GM12878 (cell line): ENCODE results near the gene EIF1AD. TPM values are rescaled to one million over a fixed set of nuclear protein-coding genes. Genes with fewer than 3 reads are reported as not detected.

ENCODE experiments used
- ATAC-seq: fragments of 200-7000 bp; cut with Tn5 transposase; 3 replicates; pipeline ENCODE4 v1.9.1; 2020; ENCODE audit warnings: mild to moderate bottlenecking, moderate library complexity
- BruUV-seq: library from RNA; stranded (reverse); fragments of 400-500 nt; replicated peaks from 2 replicates; lab custom pipeline; 2021; lab: Mats Ljungman, UMichigan
- CTCF ChIA-PET: fragments of 300-600 bp; sonication (Branson Sonifier 250); formaldehyde crosslinking; extraction: SDS; loops from one replicate; lab custom pipeline; 2021; ENCODE audit warnings: inconsistent platforms; lab: Yijun Ruan, JAX
- POLR2A ChIA-PET: fragments of 350-600 bp; formaldehyde crosslinking; extraction: SDS; loops from one replicate; lab custom pipeline; 2021; ENCODE audit warnings: inconsistent platforms; lab: Charles Lee
- RAD21 ChIA-PET: fragments of 300-600 bp; sonication (Branson Sonifier 250); formaldehyde crosslinking; loops from one replicate; lab custom pipeline; 2023; ENCODE audit warnings: antibody characterized with exemption; ENCODE audit not compliant: unreplicated experiment; lab: Charles Lee
- SMC1A ChIA-PET: fragments of 300-600 bp; sonication (Branson Sonifier 250); formaldehyde crosslinking; loops from one replicate; lab custom pipeline; 2023; ENCODE audit not compliant: unreplicated experiment, uncharacterized antibody; lab: Charles Lee
- DNase-seq: peaks from one replicate; pipeline ENCODE4 v3.0.0-alpha.2; 2011; ENCODE audit warnings: low read depth, low spot score
- FAIRE-seq: peaks from 3 replicates; lab custom pipeline; 2011; peaks lifted over from hg19 to GRCh38; lab: Jason Lieb, UNC
- H2AFZ ChIP-seq: 2 replicates; pipeline ENCODE4 v1.6.0; 2011; ENCODE audit warnings: low read depth, low read length, control low read depth; ENCODE audit not compliant: control insufficient read depth
- H3K27ac ChIP-seq: 2 replicates; pipeline ENCODE4 v1.5.1; 2011; ENCODE audit warnings: control low read depth; ENCODE audit not compliant: control insufficient read depth, insufficient read depth
- H3K27me3 ChIP-seq, 2 experiments: replicated peaks in 1 of 2; 2 replicates each; pipeline versions ENCODE4 v1.6.0 to v1.6.1; 2011; ENCODE audit warnings: low read length in 1 of 2; ENCODE audit not compliant: control insufficient read depth in 2 of 2, insufficient read depth in 2 of 2
- H3K36me3 ChIP-seq, 2 experiments: 2 replicates each; pipeline ENCODE4 v1.5.1; 2011; ENCODE audit warnings: low read length in 1 of 2; ENCODE audit not compliant: control insufficient read depth in 2 of 2, insufficient read depth in 2 of 2
- H3K4me1 ChIP-seq: 2 replicates; pipeline ENCODE4 v1.6.1; 2011; ENCODE audit warnings: mild to moderate bottlenecking, low read length, moderate library complexity, mixed read lengths; ENCODE audit not compliant: control insufficient read depth, insufficient read depth
- H3K4me2 ChIP-seq: 2 replicates; pipeline ENCODE4 v1.6.0; 2011; ENCODE audit warnings: control low read depth; ENCODE audit not compliant: control insufficient read depth, insufficient read depth
- H3K4me3 ChIP-seq: fragments of 200-600 bp; sonication (generic); 2 replicates; pipeline ENCODE4 v1.5.1; 2016
- H3K79me2 ChIP-seq: 2 replicates; pipeline ENCODE4 v1.6.0; 2011; ENCODE audit warnings: low read length; ENCODE audit not compliant: control insufficient read depth, insufficient read depth
- H3K9ac ChIP-seq: 2 replicates; pipeline ENCODE4 v1.8.0; 2011; ENCODE audit warnings: low read length, control low read depth, mixed read lengths; ENCODE audit not compliant: control insufficient read depth, insufficient read depth
- H3K9me3 ChIP-seq: replicated peaks from 3 replicates; pipeline ENCODE4 v1.5.1; 2011; ENCODE audit warnings: mild to moderate bottlenecking, low read length; ENCODE audit not compliant: control insufficient read depth, insufficient read depth
- H4K20me1 ChIP-seq: 2 replicates; pipeline ENCODE4 v1.6.0; 2011; ENCODE audit not compliant: control insufficient read depth, insufficient read depth
- BMI1 ChIP-seq: fragments of 450-650 bp; IDR thresholded peaks from 2 replicates; pipeline ENCODE4 v1.6.1; 2016; ENCODE audit warnings: mild to moderate bottlenecking, moderate library complexity, borderline replicate concordance
- BRCA1 ChIP-seq: IDR thresholded peaks from 2 replicates; pipeline ENCODE4 v1.6.1; 2011; ENCODE audit warnings: low read depth, low read length, improper control_type of control experiment
- GABPA ChIP-seq: IDR thresholded peaks from 2 replicates; pipeline ENCODE4 v1.6.1; 2014; ENCODE audit warnings: antibody characterized with exemption, low read depth, mild to moderate bottlenecking, inconsistent platforms
- KDM1A ChIP-seq: fragments of 200-600 bp; sonication (generic); IDR thresholded peaks from 2 replicates; pipeline ENCODE4 v1.6.1; 2016; ENCODE audit warnings: borderline replicate concordance
- NFYB ChIP-seq: IDR thresholded peaks from 2 replicates; pipeline ENCODE4 v1.6.1; 2011; ENCODE audit warnings: low read depth, mild to moderate bottlenecking, low read length, improper control_type of control experiment, moderate library complexity; ENCODE audit not compliant: insufficient read depth
- RAD21 ChIP-seq: IDR thresholded peaks from 2 replicates; pipeline ENCODE4 v1.6.1; 2011; ENCODE audit warnings: mild to moderate bottlenecking, low read depth, low read length, moderate library complexity; ENCODE audit not compliant: insufficient read depth
- SMAD1 ChIP-seq: fragments of 450-650 bp; IDR thresholded peaks from 2 replicates; pipeline ENCODE4 v1.6.1; 2018; ENCODE audit warnings: mild to moderate bottlenecking, low read depth; ENCODE audit not compliant: partially characterized antibody
- TCF12 ChIP-seq: IDR thresholded peaks from 2 replicates; pipeline ENCODE4 v1.6.1; 2011; ENCODE audit warnings: low read depth, mild to moderate bottlenecking, low read length
- TCF3 ChIP-seq: IDR thresholded peaks from 2 replicates; pipeline ENCODE4 v1.6.1; 2012; ENCODE audit warnings: low read depth, mild to moderate bottlenecking, low read length, borderline replicate concordance; ENCODE audit not compliant: insufficient read depth
- YBX1 ChIP-seq: fragments of 450-650 bp; IDR thresholded peaks from 2 replicates; pipeline ENCODE4 v1.6.1; 2016; ENCODE audit warnings: antibody characterized with exemption
- ZBED1 ChIP-seq: IDR thresholded peaks from 2 replicates; pipeline ENCODE4 v1.6.1; 2016; ENCODE audit warnings: borderline replicate concordance
- ZZZ3 ChIP-seq: IDR thresholded peaks from 2 replicates; pipeline ENCODE4 v1.6.1; 2011; ENCODE audit warnings: low read depth; ENCODE audit not compliant: control insufficient read depth, insufficient read length
- WGBS: methylation state at CpG from one replicate; pipeline ENCODE4 v1.1.6; 2016; ENCODE audit warnings: low lambda C conversion rate; ENCODE audit not compliant: insufficient replicate concordance, insufficient coverage; ENCODE audit errors: missing lambda C conversion rate; 5-methylcytosine and 5-hydroxymethylcytosine counted together
- in situ Hi-C: fragments of 300-500 bp; cut with MboI; formaldehyde crosslinking; loops from 9 replicates; pipeline ENCODE4 v1.14.3; 2018; ENCODE audit warnings: mixed read lengths
- intact Hi-C: fragments of 100-400 bp; cut with micrococcal nuclease; formaldehyde crosslinking; loops from one replicate; pipeline ENCODE4 v1.14.2; 2022; ENCODE audit not compliant: unreplicated experiment
- polyA plus RNA-seq, 11 experiments: library from polyadenylated mRNA; depleted of rRNA in 4 of 11; unstranded in 6 of 11; stranded (reverse) in 5 of 11; fragments of >200 nt; fragmentation: Nextera tagmentation in 4 of 11; fragmentation: Illumina TruSeq in 1 of 11; extraction: Ambion mirVana in 4 of 11; extraction: Trizol in 1 of 11; gene quantifications; 1 replicate in 1 of 11; 2 replicates in 10 of 11; pipeline versions ENCODE4 v1.2.1 to v1.2.3, GENCODE V29; 2011 to 2016; ENCODE audit warnings: inconsistent platforms in 2 of 11, missing spikeins in 2 of 11, low read depth in 1 of 11
- total RNA-seq, 4 experiments: library from RNA; depleted of rRNA in 3 of 4; stranded (reverse); fragments of >200 nt in 3 of 4; fragmentation: Illumina TruSeq in 1 of 4; extraction: Trizol in 1 of 4; gene quantifications; 2 replicates each; pipeline versions ENCODE4 v1.2.1 to v1.2.3, GENCODE V29; 2013 to 2021
- TF ChIP-seq, protein P1 (sequence below): fragments of 150-350 bp; IDR thresholded peaks from 2 replicates; pipeline ENCODE4 v1.6.1; 2016; ENCODE audit warnings: low read depth, low read length
- TF ChIP-seq, protein P2 (sequence below), 3 experiments: IDR thresholded peaks in 2 of 3; conservative IDR thresholded peaks in 1 of 3; 2 replicates each; pipeline ENCODE4 v1.5.1; 2011; ENCODE audit warnings: low read depth in 3 of 3, low read length in 3 of 3, mild to moderate bottlenecking in 3 of 3, control low read depth in 2 of 3, moderate library complexity in 2 of 3, inconsistent platforms in 1 of 3, mixed read lengths in 1 of 3; ENCODE audit not compliant: control insufficient read depth in 2 of 3, insufficient read depth in 1 of 3; ENCODE audit errors: extremely low read depth in 1 of 3
- TF ChIP-seq, protein P3 (sequence below): fragments of 450-650 bp; IDR thresholded peaks from 2 replicates; pipeline ENCODE4 v1.6.1; 2017; ENCODE audit warnings: low read depth, mild to moderate bottlenecking, moderate library complexity
- TF ChIP-seq, protein P4 (sequence below): fragments of 150-350 bp; IDR thresholded peaks from 2 replicates; pipeline ENCODE4 v1.6.1; 2014; ENCODE audit warnings: mild to moderate bottlenecking, low read depth, low read length

EIF1AD gene
- total and polyA plus RNA-seq, 10 of the 15 experiments (the other 5 are each of a cell fraction or from before 2014, with no cell fraction given): 31.6 to 56.8 (median 39.5) TPM

DNA sequence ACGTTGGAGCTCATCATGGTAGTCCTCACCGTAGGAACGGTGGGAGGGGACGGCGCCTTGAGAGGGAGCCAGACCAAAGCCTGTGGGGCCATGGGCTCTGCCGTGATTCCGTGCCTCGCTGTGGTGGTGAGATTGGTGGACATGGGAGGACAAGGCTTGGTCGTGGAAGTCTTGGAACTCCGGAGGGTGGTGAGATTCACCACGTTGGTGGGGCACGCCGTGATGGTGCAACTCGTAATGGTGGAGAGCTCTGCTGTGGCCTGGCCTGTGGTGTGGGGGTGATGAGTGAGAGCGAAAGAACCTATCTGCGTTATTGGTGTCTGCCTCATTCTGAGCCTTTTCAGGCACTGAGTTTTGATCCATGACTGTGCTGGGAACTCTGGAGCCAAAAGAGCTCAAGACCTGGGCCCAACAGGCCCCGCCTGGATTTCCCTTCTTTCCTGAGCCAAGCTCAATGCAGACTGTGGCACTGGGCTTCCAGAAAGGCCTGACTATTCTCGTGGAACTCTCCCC, 24.1 kb upstream of the EIF1AD start, which contains the start of gene CATSPER1:
CATSPER1 (minus strand) TSS at position 463 of the 513 bp plus-strand sequence; CDS start at position 363, 100 bp downstream.
- Histone ChIP-seq H3K4me1 (no peaks in the 10 kb centered on the region), H2AFZ (no peak within 1 kb of the TSS), H3K79me2 (no peaks in the 10 kb centered on the region), H3K27me3 (0 out of 4 replicates have a peak, but pooled peaks cover 0 to 3% of the 10 kb centered on the region in 2 experiments), H3K36me3 (no peaks in the 10 kb centered on the region), H3K4me2 (no peak within 1 kb of the TSS), H3K9ac (no peak within 1 kb of the TSS), H3K9me3 (no peaks in the 10 kb centered on the region), H4K20me1 (no peaks in the 10 kb centered on the region), H3K27ac (no peak within 1 kb of the TSS), H3K4me3 (no peak within 1 kb of the TSS)
- ChIA-PET CTCF (interaction anchor here (0.6 to 6.6 kb wide), 7 partner anchors 20 to 675 kb away, joined by 3 to 43 read pairs (median 4); no protein-coding TSS in a partner anchor), SMC1A (interaction anchor here (1.8 kb wide), 1 partner anchor 18 kb away, joined by 6 read pairs; no protein-coding TSS in a partner anchor), RAD21 (no interaction called here), POLR2A (no interaction called here)
- in situ Hi-C loops: no loop called here
- BruUV-seq: no TSS peak
- intact Hi-C loops: no loop called here
- ATAC-seq (no peak), DNase-seq (no peak), FAIRE-seq (no peak)
- 62% methylated on average over 18 of the region's 18 CpGs for WGBS
- TF ChIP-seq SMAD1: no peak
- no peak for TF ChIP-seq GABPA
- TF ChIP-seq TCF12: no peak
- TF ChIP-seq, protein P1, sequence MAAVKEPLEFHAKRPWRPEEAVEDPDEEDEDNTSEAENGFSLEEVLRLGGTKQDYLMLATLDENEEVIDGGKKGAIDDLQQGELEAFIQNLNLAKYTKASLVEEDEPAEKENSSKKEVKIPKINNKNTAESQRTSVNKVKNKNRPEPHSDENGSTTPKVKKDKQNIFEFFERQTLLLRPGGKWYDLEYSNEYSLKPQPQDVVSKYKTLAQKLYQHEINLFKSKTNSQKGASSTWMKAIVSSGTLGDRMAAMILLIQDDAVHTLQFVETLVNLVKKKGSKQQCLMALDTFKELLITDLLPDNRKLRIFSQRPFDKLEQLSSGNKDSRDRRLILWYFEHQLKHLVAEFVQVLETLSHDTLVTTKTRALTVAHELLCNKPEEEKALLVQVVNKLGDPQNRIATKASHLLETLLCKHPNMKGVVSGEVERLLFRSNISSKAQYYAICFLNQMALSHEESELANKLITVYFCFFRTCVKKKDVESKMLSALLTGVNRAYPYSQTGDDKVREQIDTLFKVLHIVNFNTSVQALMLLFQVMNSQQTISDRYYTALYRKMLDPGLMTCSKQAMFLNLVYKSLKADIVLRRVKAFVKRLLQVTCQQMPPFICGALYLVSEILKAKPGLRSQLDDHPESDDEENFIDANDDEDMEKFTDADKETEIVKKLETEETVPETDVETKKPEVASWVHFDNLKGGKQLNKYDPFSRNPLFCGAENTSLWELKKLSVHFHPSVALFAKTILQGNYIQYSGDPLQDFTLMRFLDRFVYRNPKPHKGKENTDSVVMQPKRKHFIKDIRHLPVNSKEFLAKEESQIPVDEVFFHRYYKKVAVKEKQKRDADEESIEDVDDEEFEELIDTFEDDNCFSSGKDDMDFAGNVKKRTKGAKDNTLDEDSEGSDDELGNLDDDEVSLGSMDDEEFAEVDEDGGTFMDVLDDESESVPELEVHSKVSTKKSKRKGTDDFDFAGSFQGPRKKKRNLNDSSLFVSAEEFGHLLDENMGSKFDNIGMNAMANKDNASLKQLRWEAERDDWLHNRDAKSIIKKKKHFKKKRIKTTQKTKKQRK: no peak
- TF ChIP-seq ZZZ3: no peak
- TF ChIP-seq KDM1A: no peak
- TF ChIP-seq ZBED1: no peak
- TF ChIP-seq TCF3: no peak
- no peak for TF ChIP-seq RAD21
- no peak for TF ChIP-seq BRCA1
- TF ChIP-seq, protein P2, sequence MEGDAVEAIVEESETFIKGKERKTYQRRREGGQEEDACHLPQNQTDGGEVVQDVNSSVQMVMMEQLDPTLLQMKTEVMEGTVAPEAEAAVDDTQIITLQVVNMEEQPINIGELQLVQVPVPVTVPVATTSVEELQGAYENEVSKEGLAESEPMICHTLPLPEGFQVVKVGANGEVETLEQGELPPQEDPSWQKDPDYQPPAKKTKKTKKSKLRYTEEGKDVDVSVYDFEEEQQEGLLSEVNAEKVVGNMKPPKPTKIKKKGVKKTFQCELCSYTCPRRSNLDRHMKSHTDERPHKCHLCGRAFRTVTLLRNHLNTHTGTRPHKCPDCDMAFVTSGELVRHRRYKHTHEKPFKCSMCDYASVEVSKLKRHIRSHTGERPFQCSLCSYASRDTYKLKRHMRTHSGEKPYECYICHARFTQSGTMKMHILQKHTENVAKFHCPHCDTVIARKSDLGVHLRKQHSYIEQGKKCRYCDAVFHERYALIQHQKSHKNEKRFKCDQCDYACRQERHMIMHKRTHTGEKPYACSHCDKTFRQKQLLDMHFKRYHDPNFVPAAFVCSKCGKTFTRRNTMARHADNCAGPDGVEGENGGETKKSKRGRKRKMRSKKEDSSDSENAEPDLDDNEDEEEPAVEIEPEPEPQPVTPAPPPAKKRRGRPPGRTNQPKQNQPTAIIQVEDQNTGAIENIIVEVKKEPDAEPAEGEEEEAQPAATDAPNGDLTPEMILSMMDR (IDR thresholded peaks at IDR 0.05 in 2 of 3, conservative IDR thresholded peaks at IDR 0.05 in 1 of 3; ENCODE audit: control insufficient read depth in 2 of 3, extremely low read depth in 1 of 3, insufficient read depth in 1 of 3, low read depth in 3 of 3, low read length in 3 of 3): no peak
- TF ChIP-seq, protein P3, sequence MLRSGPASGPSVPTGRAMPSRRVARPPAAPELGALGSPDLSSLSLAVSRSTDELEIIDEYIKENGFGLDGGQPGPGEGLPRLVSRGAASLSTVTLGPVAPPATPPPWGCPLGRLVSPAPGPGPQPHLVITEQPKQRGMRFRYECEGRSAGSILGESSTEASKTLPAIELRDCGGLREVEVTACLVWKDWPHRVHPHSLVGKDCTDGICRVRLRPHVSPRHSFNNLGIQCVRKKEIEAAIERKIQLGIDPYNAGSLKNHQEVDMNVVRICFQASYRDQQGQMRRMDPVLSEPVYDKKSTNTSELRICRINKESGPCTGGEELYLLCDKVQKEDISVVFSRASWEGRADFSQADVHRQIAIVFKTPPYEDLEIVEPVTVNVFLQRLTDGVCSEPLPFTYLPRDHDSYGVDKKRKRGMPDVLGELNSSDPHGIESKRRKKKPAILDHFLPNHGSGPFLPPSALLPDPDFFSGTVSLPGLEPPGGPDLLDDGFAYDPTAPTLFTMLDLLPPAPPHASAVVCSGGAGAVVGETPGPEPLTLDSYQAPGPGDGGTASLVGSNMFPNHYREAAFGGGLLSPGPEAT: no peak
- no peak for TF ChIP-seq BMI1
- TF ChIP-seq NFYB: no peak
- TF ChIP-seq YBX1: no peak
- TF ChIP-seq, protein P4, sequence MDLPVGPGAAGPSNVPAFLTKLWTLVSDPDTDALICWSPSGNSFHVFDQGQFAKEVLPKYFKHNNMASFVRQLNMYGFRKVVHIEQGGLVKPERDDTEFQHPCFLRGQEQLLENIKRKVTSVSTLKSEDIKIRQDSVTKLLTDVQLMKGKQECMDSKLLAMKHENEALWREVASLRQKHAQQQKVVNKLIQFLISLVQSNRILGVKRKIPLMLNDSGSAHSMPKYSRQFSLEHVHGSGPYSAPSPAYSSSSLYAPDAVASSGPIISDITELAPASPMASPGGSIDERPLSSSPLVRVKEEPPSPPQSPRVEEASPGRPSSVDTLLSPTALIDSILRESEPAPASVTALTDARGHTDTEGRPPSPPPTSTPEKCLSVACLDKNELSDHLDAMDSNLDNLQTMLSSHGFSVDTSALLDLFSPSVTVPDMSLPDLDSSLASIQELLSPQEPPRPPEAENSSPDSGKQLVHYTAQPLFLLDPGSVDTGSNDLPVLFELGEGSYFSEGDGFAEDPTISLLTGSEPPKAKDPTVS: no peak
